Measurements from ENCODE around the gene TMPRSS13. TPM values are rescaled to one million over a fixed set of nuclear protein-coding genes. Genes with fewer than 3 reads are reported as not detected.

The TMPRSS13 gene
- total RNA-seq, 4 donors from 2014 or later = not detected

DNA sequence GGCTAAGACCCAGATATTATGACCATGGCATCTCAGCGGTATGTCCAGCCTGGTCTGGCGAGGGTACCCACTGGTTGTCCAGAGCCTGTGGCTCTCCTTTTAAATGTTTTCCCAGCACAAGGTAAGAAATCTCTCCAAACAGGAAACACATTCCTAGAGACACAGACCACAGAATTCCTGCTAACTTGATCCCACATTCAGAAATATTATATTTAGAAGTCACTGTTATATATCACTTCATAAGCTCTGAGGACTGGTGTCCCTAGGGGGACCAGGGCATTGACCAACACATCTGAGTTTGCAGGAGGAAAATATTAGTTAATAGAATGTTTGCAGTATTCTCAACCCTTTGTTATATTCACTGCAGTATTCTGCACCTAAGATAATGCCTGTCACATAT is 23.1 kb downstream of the TMPRSS13 start:
- H3K27ac ChIP-seq (replicated peaks in 1 of 4) = no peak overlapping the region
- H3K27me3 ChIP-seq = peaks cover 0 to 2% (median 0%) of the 10 kb centered on the region in 4 donors
- TF ChIP-seq POLR2AphosphoS5 (IDR thresholded peaks at IDR 0.05) (no peak), POLR2A (IDR thresholded peaks at IDR 0.05; ENCODE audit: low read depth) (no peak), EP300 (IDR thresholded peaks at IDR 0.05) (no peak)
- TF ChIP-seq, protein P1, sequence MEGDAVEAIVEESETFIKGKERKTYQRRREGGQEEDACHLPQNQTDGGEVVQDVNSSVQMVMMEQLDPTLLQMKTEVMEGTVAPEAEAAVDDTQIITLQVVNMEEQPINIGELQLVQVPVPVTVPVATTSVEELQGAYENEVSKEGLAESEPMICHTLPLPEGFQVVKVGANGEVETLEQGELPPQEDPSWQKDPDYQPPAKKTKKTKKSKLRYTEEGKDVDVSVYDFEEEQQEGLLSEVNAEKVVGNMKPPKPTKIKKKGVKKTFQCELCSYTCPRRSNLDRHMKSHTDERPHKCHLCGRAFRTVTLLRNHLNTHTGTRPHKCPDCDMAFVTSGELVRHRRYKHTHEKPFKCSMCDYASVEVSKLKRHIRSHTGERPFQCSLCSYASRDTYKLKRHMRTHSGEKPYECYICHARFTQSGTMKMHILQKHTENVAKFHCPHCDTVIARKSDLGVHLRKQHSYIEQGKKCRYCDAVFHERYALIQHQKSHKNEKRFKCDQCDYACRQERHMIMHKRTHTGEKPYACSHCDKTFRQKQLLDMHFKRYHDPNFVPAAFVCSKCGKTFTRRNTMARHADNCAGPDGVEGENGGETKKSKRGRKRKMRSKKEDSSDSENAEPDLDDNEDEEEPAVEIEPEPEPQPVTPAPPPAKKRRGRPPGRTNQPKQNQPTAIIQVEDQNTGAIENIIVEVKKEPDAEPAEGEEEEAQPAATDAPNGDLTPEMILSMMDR (IDR thresholded peaks at IDR 0.05) = no peak
- intact Hi-C loops (cut with DNase I) = no loop called here
- no peaks in the 10 kb centered on the region for H3K9me3 ChIP-seq
- 89% methylated on average over 2 of the region's 2 CpGs for WGBS
- H3K4me3 ChIP-seq = no peak overlapping the region
- H3K36me3 ChIP-seq = no peaks in the 10 kb centered on the region
- no peak for DNase-seq (ENCODE audit: extremely low spot score)
- peaks cover 3 to 11% (median 9%) of the 10 kb centered on the region in 4 donors for H3K4me1 ChIP-seq

DNA sequence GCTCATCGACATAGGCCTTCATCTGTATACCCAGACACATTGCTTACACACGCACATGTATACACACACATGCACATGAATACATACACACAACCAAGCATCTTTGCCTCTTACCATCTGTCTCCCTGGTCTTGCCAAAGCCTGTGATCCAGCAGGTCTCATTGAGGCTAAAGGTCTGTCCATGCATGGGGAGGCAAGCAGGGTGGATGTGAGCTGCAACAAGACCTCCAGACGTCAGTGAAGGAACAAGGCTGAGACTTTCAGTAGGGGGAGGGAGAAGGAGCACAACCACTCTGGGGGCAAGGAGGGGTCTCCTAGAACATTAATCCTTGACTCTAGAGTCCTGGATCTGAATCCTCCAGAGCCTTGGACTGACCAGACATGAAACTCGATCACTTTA is 23.7 kb downstream of the TMPRSS13 start:
- Histone ChIP-seq H3K9me3 (no peaks in the 10 kb centered on the region), H3K36me3 (no peaks in the 10 kb centered on the region), H3K4me1 (peaks cover 3 to 11% (median 9%) of the 10 kb centered on the region in 4 donors), H3K4me3 (no peak overlapping the region), H3K27ac (replicated peaks in 1 of 4) (no peak overlapping the region), H3K27me3 (no peaks in the 10 kb centered on the region)
- intact Hi-C loops (cut with DNase I) = no loop called here
- 80% methylated on average over 4 of the region's 4 CpGs for WGBS
- no peak for TF ChIP-seq POLR2AphosphoS5 (IDR thresholded peaks at IDR 0.05)
- DNase-seq (ENCODE audit: extremely low spot score) = no peak

DNA sequence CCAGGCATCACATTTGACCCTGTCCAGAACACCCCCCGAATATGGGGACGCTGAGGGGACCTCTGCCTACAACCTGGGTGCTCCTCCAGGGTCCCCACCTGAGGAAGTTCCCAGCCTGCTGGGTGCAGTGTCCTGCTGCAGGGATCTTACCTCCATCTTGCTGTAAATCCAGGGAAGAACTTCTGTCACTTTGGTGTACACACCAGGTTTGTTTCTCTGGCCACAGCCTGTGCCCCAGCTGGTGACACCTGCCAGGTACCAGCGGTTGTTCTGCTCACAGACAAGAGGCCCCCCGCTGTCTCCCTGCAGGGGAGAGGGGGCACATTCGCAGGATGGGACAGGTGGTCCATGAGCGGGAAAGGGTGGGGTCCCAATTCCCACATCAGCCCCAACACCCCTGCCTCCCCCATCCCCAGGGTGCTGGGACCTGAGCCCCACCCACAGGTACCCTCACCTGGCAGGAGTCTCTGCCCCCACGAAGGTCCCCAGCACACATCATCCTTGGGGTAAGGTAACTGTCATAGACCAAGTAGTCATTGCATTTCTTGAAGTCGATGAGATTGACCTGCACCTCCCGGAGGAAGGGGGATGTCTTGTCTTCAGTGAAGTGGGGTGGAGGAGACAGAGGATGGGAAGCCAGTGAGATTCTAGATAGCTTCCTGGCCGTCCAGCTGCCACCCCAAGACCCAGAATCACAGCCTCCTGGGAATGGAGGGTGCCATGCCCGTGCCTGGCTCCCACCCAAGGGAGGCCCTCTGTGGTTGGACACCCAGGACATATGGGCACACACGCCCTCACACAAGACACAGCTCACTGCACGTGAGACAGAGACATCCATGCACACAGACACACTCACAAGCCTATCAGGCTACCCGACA is 25.5 kb downstream of the TMPRSS13 start:
- H3K4me3 ChIP-seq = no peak overlapping the region
- no peaks in the 10 kb centered on the region for H3K36me3 ChIP-seq
- H3K27ac ChIP-seq (replicated peaks in 1 of 4) = no peak overlapping the region
- DNase-seq (ENCODE audit: extremely low spot score) = no peak
- peaks cover 3 to 11% (median 9%) of the 10 kb centered on the region in 4 donors for H3K4me1 ChIP-seq
- no peak for TF ChIP-seq EP300 (IDR thresholded peaks at IDR 0.05)
- TF ChIP-seq, protein P1 (IDR thresholded peaks at IDR 0.05) = no peak
- no peak for TF ChIP-seq POLR2AphosphoS5 (IDR thresholded peaks at IDR 0.05)
- TF ChIP-seq POLR2A (IDR thresholded peaks at IDR 0.05; ENCODE audit: low read depth) = no peak
- no peaks in the 10 kb centered on the region for H3K27me3 ChIP-seq
- intact Hi-C loops (cut with DNase I) = loop anchor here (5.0 kb wide), 1 partner anchor 56 kb away; no protein-coding TSS in a partner anchor
- WGBS = 88% methylated on average over 11 of the region's 14 CpGs
- no peaks in the 10 kb centered on the region for H3K9me3 ChIP-seq

DNA sequence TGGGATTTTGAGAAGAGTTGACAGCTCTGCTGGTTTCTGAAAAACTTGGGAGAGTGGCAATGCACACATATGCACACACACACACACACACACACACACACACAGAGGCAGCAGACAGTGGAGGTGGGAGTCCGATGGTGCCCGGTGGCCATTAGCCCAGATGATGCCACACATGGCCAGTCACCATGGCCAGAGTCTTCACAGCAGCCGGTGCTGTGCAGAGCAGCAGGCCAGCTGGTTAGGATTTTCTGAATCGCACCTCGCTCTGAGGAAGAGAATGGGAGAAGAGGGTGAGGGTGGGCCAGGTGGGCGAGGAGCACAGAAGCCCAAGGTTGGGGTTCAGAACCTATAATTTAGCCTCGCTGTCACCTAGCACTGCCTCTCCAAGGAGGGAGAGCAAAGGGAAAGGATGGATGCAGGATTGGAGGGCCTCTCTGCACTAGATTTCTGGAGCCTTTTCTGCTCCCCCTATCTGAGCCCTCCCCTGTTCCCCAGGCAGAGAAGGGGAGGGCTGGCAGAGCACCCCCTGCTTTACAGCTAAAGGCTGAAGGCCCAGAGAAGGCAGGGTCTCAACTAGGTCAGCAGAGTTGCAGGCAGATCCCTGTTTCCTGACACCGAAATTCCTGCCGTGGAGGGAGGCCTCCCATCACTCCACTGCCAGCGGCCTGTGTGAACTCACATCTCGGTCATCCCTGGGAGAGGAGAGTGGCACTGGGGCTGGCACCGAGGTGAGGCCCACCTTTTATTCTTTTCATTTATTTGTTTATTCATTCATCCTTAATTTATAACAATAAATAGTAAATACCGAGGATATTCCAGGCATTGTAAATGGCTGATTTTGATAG is 27.0 kb downstream of the TMPRSS13 start:
- Histone ChIP-seq H3K36me3 (no peaks in the 10 kb centered on the region), H3K4me3 (no peak overlapping the region), H3K9me3 (no peaks in the 10 kb centered on the region), H3K27ac (replicated peaks in 1 of 4) (no peak overlapping the region), H3K27me3 (no peaks in the 10 kb centered on the region), H3K4me1 (peaks cover 0 to 5% (median 4%) of the 10 kb centered on the region in 4 donors)
- no peak for DNase-seq (ENCODE audit: extremely low spot score)
- TF ChIP-seq POLR2A (IDR thresholded peaks at IDR 0.05; ENCODE audit: low read depth) (no peak), POLR2AphosphoS5 (IDR thresholded peaks at IDR 0.05) (no peak), EP300 (IDR thresholded peaks at IDR 0.05) (no peak)
- TF ChIP-seq, protein P1 (IDR thresholded peaks at IDR 0.05) = no peak
- intact Hi-C loops (cut with DNase I) = loop anchor here (5.0 kb wide), 1 partner anchor 55 kb away; no protein-coding TSS in a partner anchor
- 85% methylated on average over 13 of the region's 13 CpGs for WGBS

DNA sequence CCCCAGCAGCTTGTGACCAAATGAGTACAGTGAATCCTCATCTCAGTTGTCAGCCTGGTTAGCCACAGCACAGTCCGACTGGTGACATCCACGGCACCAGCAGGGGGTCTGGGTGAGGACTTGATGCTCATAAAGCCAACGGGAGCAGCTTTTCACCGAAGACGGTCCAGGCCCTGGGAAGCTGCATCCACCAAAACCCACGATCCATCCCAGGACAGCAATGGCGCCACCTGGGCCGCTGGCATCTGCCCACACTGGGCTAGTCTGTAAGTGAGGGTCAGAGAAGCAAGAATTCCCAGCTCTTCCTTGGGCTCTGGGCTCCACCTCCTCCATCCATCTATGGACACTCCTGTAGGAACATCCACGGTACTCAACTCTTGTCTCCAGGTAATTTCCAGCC is 27.6 kb downstream of the TMPRSS13 start:
- WGBS = 90% methylated on average over 6 of the region's 9 CpGs
- Histone ChIP-seq H3K36me3 (no peaks in the 10 kb centered on the region), H3K9me3 (no peaks in the 10 kb centered on the region), H3K27me3 (no peaks in the 10 kb centered on the region), H3K27ac (replicated peaks in 1 of 4) (no peak overlapping the region), H3K4me1 (no peaks in the 10 kb centered on the region), H3K4me3 (no peak overlapping the region)
- no peak for DNase-seq (ENCODE audit: extremely low spot score)
- intact Hi-C loops (cut with DNase I) = loop anchor here (5.0 kb wide), 1 partner anchor 54 kb away; no protein-coding TSS in a partner anchor
- TF ChIP-seq, protein P1 (IDR thresholded peaks at IDR 0.05) = no peak
- TF ChIP-seq POLR2AphosphoS5 (IDR thresholded peaks at IDR 0.05) = no peak
- TF ChIP-seq POLR2A (IDR thresholded peaks at IDR 0.05; ENCODE audit: low read depth) = no peak
- no peak for TF ChIP-seq EP300 (IDR thresholded peaks at IDR 0.05)
